Measurements from ENCODE around the gene ZMYM2. TPM values are rescaled to one million over a fixed set of nuclear protein-coding genes. Genes with fewer than 3 reads are reported as not detected.

Gene ZMYM2
- total RNA-seq, 1 donor from 2014 or later, result 109 TPM

DNA sequence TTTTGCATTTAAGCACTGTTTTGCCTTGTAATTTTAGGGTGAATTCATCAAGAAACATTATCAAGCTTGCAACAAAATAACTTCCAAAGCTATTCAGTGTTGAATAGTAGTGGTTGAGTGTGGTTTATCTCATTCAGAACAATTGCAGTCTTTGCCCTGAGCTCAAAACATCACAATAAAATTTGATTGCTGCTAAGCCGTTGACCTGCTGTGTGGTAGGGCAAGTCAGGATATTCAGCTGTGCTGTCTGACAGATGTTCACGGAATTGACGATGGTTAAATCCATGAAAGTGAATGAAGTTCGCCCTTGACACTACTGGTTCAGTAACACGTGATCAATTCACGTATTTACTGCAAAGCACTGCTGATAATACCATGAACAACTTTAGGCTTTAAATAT is 135.4 kb downstream of the ZMYM2 start:
- Mint-ChIP-seq H3K4me1 (ENCODE audit: low read depth, unreplicated experiment) (peaks cover 1% of the 10 kb centered on the region), H3K4me3 (ENCODE audit: unreplicated experiment) (no peak overlapping the region), H3K9me3 (ENCODE audit: unreplicated experiment) (no peaks in the 10 kb centered on the region), H3K27ac (ENCODE audit: unreplicated experiment) (no peak overlapping the region), H3K36me3 (ENCODE audit: low read depth, unreplicated experiment) (peaks cover 5% of the 10 kb centered on the region), H3K27me3 (ENCODE audit: low read depth, unreplicated experiment) (peaks cover 3% of the 10 kb centered on the region)
- Histone ChIP-seq H4K20me1 (ENCODE audit: insufficient read depth, low read length) (no peaks in the 10 kb centered on the region), H3K27me3 (ENCODE audit: insufficient read depth, low read length) (no peaks in the 10 kb centered on the region), H3K9ac (ENCODE audit: low read length) (no peak overlapping the region), H2AFZ (ENCODE audit: low read depth, low read length) (no peak overlapping the region), H3K9me3 (ENCODE audit: insufficient read depth, low read depth, low read length) (no peaks in the 10 kb centered on the region), H3K4me3 (ENCODE audit: insufficient read depth, low read depth, low read length) (no peak overlapping the region), H3K4me2 (ENCODE audit: low read length) (no peak overlapping the region), H3K4me1 (ENCODE audit: insufficient read depth, low read length) (no peaks in the 10 kb centered on the region), H3K36me3 (ENCODE audit: insufficient read depth, low read length) (peaks cover 3% of the 10 kb centered on the region), H3K79me2 (ENCODE audit: insufficient read depth, low read length) (no peaks in the 10 kb centered on the region), H3K27ac (ENCODE audit: low read depth, low read length) (no peak overlapping the region)
- TF ChIP-seq CTCF (IDR thresholded peaks at IDR 0.05; ENCODE audit: insufficient read depth, low read depth, low read length) (no peak), EZH2 (IDR thresholded peaks at IDR 0.05; ENCODE audit: insufficient read depth, low read length) (no peak)
- DNase-seq (ENCODE audit: low read depth) (no peak), FAIRE-seq (no peak)

GRCh38 chr13:20099319-20099718 is 140.8 kb downstream of the ZMYM2 start:
- Mint-ChIP-seq H3K36me3 (ENCODE audit: low read depth, unreplicated experiment) (no peaks in the 10 kb centered on the region), H3K4me3 (ENCODE audit: unreplicated experiment) (no peak overlapping the region), H3K27me3 (ENCODE audit: low read depth, unreplicated experiment) (peaks cover 11% of the 10 kb centered on the region), H3K4me1 (ENCODE audit: low read depth, unreplicated experiment) (no peaks in the 10 kb centered on the region), H3K27ac (ENCODE audit: unreplicated experiment) (no peak overlapping the region), H3K9me3 (ENCODE audit: unreplicated experiment) (no peaks in the 10 kb centered on the region)
- Histone ChIP-seq H3K36me3 (ENCODE audit: insufficient read depth, low read length) (no peaks in the 10 kb centered on the region), H4K20me1 (ENCODE audit: insufficient read depth, low read length) (no peaks in the 10 kb centered on the region), H3K4me2 (ENCODE audit: low read length) (no peak overlapping the region), H3K9ac (ENCODE audit: low read length) (no peak overlapping the region), H3K79me2 (ENCODE audit: insufficient read depth, low read length) (no peaks in the 10 kb centered on the region), H3K27me3 (ENCODE audit: insufficient read depth, low read length) (peaks cover 9% of the 10 kb centered on the region), H3K4me1 (ENCODE audit: insufficient read depth, low read length) (no peaks in the 10 kb centered on the region), H2AFZ (ENCODE audit: low read depth, low read length) (no peak overlapping the region), H3K4me3 (ENCODE audit: insufficient read depth, low read depth, low read length) (no peak overlapping the region), H3K27ac (ENCODE audit: low read depth, low read length) (no peak overlapping the region), H3K9me3 (ENCODE audit: insufficient read depth, low read depth, low read length) (no peaks in the 10 kb centered on the region)
- FAIRE-seq (no peak), DNase-seq (ENCODE audit: low read depth) (no peak)
- TF ChIP-seq EZH2 (IDR thresholded peaks at IDR 0.05; ENCODE audit: insufficient read depth, low read length), result no peak
- no peak for TF ChIP-seq CTCF (IDR thresholded peaks at IDR 0.05; ENCODE audit: insufficient read depth, low read depth, low read length)

DNA sequence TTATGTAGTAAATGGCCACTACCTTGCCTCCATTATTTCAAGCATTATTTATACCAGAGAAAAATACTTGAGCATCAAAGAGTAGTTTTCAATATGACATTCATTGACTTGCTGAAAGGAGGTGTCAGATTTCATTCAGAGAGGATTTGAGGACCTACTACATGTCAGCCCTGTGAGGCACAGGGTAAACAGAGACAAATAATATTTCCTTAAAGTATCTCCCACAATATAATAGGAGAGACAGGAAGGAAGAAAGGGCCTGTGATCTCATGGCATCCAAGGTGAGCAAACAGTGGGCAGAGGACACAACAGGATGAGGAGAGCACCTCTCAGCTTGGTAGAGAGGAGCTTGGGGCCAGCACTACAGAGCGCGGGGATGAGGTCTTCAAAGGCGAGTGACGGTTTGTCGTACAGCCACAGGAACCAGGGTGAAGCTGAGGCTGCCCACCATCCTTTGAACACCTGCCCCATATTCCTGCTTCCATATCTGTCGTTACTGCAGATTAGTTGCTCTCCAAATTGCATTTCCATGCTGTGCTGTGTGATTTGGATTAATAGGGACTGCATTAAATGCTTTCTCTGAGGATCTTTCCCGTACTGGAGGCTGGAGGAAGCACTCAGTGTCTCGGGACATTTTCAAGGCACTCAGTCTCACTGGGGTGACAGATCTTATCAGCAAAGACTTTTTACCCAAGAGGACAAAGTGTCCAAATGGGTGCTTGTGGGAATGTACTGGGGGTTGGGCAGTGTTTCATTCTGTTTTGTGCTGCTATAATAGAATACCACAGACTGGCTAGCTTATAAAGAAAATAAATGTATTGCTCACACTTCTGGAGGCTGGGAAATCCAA is 143.2 kb downstream of the ZMYM2 start:
- Histone ChIP-seq H3K9ac (ENCODE audit: low read length) (no peak overlapping the region), H3K4me2 (ENCODE audit: low read length) (no peak overlapping the region), H3K9me3 (ENCODE audit: insufficient read depth, low read depth, low read length) (no peaks in the 10 kb centered on the region), H3K4me1 (ENCODE audit: insufficient read depth, low read length) (no peaks in the 10 kb centered on the region), H4K20me1 (ENCODE audit: insufficient read depth, low read length) (no peaks in the 10 kb centered on the region), H3K79me2 (ENCODE audit: insufficient read depth, low read length) (no peaks in the 10 kb centered on the region), H3K27ac (ENCODE audit: low read depth, low read length) (no peak overlapping the region), H2AFZ (ENCODE audit: low read depth, low read length) (no peak overlapping the region), H3K27me3 (ENCODE audit: insufficient read depth, low read length) (peaks cover 13% of the 10 kb centered on the region), H3K36me3 (ENCODE audit: insufficient read depth, low read length) (no peaks in the 10 kb centered on the region), H3K4me3 (ENCODE audit: insufficient read depth, low read depth, low read length) (no peak overlapping the region)
- Mint-ChIP-seq H3K27ac (ENCODE audit: unreplicated experiment) (no peak overlapping the region), H3K27me3 (ENCODE audit: low read depth, unreplicated experiment) (peaks cover 27% of the 10 kb centered on the region), H3K36me3 (ENCODE audit: low read depth, unreplicated experiment) (peaks cover 3% of the 10 kb centered on the region), H3K4me1 (ENCODE audit: low read depth, unreplicated experiment) (no peaks in the 10 kb centered on the region), H3K9me3 (ENCODE audit: unreplicated experiment) (no peaks in the 10 kb centered on the region), H3K4me3 (ENCODE audit: unreplicated experiment) (no peak overlapping the region)
- TF ChIP-seq CTCF (IDR thresholded peaks at IDR 0.05; ENCODE audit: insufficient read depth, low read depth, low read length), result no peak
- TF ChIP-seq EZH2 (IDR thresholded peaks at IDR 0.05; ENCODE audit: insufficient read depth, low read length), result no peak
- FAIRE-seq, result no peak
- no peak for DNase-seq (ENCODE audit: low read depth)

Measured in astrocyte (in vitro differentiated cells and primary cell).